ENCODE measurements around the gene HSPA5. TPM values are rescaled to one million over a fixed set of nuclear protein-coding genes. Genes with fewer than 3 reads are reported as not detected.

Gene HSPA5
- total and polyA plus RNA-seq, 2 of the 4 experiments (the other 2 are of a cell fraction): 118 to 419 TPM

- intact Hi-C loops (cut with micrococcal nuclease): no loop called here
These were observed 38.1 kb downstream of the HSPA5 start for GRCh38 chr9:125202846-125203618.

More at GRCh38 chr9:125202846-125203618, 38.1 kb downstream of the HSPA5 start:
- ChIA-PET POLR2A (ENCODE audit: unreplicated experiment) (interaction anchor here (1.1 kb wide), 1 partner anchor 15 kb away, joined by 3 read pairs; no protein-coding TSS in a partner anchor), CTCF (interaction anchor here (0.9 kb wide), 1 partner anchor 161 kb away, joined by 3 read pairs; no protein-coding TSS in a partner anchor)
- H3K4ac ChIP-seq (ENCODE audit: low read depth, low read length): no peak overlapping the region
- no peak overlapping the region for H2BK15ac ChIP-seq (ENCODE audit: low read depth, low read length)
- no CpG with 5 or more reads among the region's 1 CpG for WGBS, 2 experiments (ENCODE audit: extremely low coverage in 2 of 2, insufficient read length in 1 of 2)
- no peak overlapping the region for H3K4me3 ChIP-seq (ENCODE audit: insufficient read depth, low read depth, low read length)
- in situ Hi-C loops (cut with MboI; ENCODE audit: low sequenced_read_pairs) (no loop called here), dilution Hi-C loops (cut with HindIII; ENCODE audit: low sequenced_read_pairs, unreplicated experiment) (no loop called here)
- no peak overlapping the region for H4K8ac ChIP-seq (ENCODE audit: low read depth in 2 of 2, low read length in 2 of 2)
- H3K14ac ChIP-seq (replicated peaks; ENCODE audit: low read depth, low read length): no peak overlapping the region
- no peak overlapping the region for H3K56ac ChIP-seq (ENCODE audit: extremely low read depth, insufficient read depth, low read length)
- H3K36me3 ChIP-seq (ENCODE audit: control insufficient read depth, insufficient read depth, low read length): peaks cover 18% of the 10 kb centered on the region
- H2BK5ac ChIP-seq (ENCODE audit: low read depth, low read length, poor library complexity, severe bottlenecking): no peak overlapping the region
- no peak overlapping the region for H3K18ac ChIP-seq (ENCODE audit: low read depth, low read length)
- H3K9me1 ChIP-seq (ENCODE audit: insufficient read depth, low read length): no peaks in the 10 kb centered on the region
- TF ChIP-seq CTCF (conservative IDR thresholded peaks at IDR 0.05; ENCODE audit: low read depth, low read length): peak; percentile 11; the same call in 1 of the 2 replicates
- no peak for TF ChIP-seq FOS (IDR thresholded peaks at IDR 0.05; ENCODE audit: low read depth, low read length)
- H2AFZ ChIP-seq (replicated peaks; ENCODE audit: low read length, poor library complexity): no peak overlapping the region
- no peak overlapping the region for H2AK9ac ChIP-seq (replicated peaks; ENCODE audit: low read depth, low read length, poor library complexity)
- H2AK5ac ChIP-seq (ENCODE audit: low read depth, low read length): no peak overlapping the region
- H3K79me1 ChIP-seq (ENCODE audit: low read depth in 1 of 2, low read length in 2 of 2): peaks cover 8 to 14% of the 10 kb centered on the region in 2 experiments
- H3K9me3 ChIP-seq (ENCODE audit: control insufficient read depth, insufficient read depth, low read length): no peaks in the 10 kb centered on the region
- no peaks in the 10 kb centered on the region for H3K27me3 ChIP-seq (ENCODE audit: control insufficient read depth, insufficient read depth, low read length)
- ATAC-seq (ENCODE audit: low read depth): no peak
- H4K20me1 ChIP-seq (ENCODE audit: insufficient read depth, low read length): no peaks in the 10 kb centered on the region
- no peak overlapping the region for H4K91ac ChIP-seq (ENCODE audit: insufficient read depth, low read depth, low read length)
- DNase-seq: peak; percentile 46
- H4K5ac ChIP-seq (ENCODE audit: low read depth, low read length): no peak overlapping the region
- H2BK120ac ChIP-seq (ENCODE audit: low read depth, low read length): no peak overlapping the region
- H3K23ac ChIP-seq (ENCODE audit: low read depth, low read length): no peak overlapping the region
- no TSS peak for BruUV-seq (replicated peaks)
- peaks cover 2% of the 10 kb centered on the region; the same call in 1 of the 2 replicates for H3K4me1 ChIP-seq (ENCODE audit: control insufficient read depth, insufficient read depth, low read length)
- H2BK20ac ChIP-seq (ENCODE audit: low read depth, low read length): no peak overlapping the region
- H3K9ac ChIP-seq (ENCODE audit: low read depth, low read length): no peak overlapping the region
- H3K27ac ChIP-seq (ENCODE audit: insufficient read depth, low read length): no peak overlapping the region
- H3K4me2 ChIP-seq (ENCODE audit: low read depth, low read length): no peak overlapping the region
